HG02840 (cell line): Measurements from ENCODE around the gene KCNQ4.

ENCODE experiments used
- ATAC-seq: cut with Tn5 transposase; IDR thresholded peaks from one replicate; pipeline ENCODE4 v1.9.1; 2021; ENCODE audit warnings: mild to moderate bottlenecking, moderate library complexity, moderate number of reproducible peaks; ENCODE audit not compliant: unreplicated experiment, low FRiP score

KCNQ4 gene

DNA sequence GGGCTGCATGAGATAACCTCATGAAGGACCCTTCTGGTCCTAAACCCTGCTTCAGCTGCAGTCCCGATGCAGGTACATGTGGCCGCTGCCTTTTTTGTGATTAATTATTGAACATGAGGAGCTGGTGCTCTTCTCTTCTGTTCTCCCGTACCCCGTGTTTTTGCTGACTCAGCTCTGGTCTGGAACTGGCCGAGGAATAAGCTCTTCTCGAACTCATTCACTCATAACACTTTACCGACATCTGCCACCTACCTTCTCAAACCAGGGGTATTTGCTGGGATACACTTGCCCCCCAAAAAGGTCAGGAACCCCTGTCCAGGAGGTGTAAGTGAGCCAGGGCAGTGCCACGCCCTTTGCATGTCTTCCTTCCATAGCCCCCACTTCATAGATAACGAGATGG is 31.8 kb downstream of the KCNQ4 start:
- no peak for ATAC-seq

DNA sequence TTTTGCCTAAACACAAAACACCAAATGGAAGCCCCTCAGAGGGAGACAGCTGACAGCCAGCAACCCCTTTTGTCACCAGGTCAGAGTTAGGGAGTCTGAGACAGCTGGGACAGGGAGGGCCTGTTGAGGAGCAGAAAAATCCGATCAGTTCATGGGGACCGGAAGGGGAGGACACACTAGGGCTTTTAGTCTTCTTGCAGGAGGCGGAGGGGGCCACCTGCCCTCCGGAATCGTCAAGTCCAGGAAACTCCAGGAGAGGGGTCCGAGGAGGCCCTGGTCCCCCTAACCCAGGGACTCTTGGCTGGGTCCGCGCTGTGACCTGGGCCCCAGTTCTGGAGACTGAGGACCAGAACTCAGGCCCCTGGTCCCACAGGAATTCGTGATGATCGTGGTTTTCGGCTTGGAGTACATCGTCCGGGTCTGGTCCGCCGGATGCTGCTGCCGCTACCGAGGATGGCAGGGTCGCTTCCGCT is 34.2 kb downstream of the KCNQ4 start:
- no peak for ATAC-seq

DNA sequence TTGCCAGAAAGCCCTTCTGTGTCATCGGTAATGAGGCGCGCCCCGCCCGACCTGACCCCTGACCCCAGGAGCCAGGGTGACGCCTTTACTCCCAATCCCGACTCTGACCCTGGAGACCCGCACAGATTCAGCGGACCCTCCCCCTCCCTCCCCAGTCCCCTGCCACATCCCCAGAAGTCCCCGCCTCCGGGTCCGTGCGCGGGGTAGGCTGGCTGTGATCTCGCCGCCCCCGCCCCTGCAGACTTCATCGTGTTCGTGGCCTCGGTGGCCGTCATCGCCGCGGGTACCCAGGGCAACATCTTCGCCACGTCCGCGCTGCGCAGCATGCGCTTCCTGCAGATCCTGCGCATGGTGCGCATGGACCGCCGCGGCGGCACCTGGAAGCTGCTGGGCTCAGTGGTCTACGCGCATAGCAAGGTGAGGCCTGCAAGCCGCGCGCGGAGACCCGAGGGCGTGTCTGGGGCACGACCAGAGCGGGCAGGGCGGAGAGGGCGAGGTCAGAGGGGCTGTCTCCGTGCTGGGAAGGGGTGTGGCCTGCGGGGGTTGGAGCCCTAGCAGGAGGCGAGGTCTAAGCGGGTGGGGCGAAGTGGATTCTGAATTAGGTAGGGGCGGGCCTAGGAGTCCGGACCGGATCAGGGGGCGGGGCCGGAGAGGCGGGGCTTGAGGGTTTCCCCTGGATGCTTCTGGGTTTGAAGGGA is 34.8 kb downstream of the KCNQ4 start:
- ATAC-seq = no peak

DNA sequence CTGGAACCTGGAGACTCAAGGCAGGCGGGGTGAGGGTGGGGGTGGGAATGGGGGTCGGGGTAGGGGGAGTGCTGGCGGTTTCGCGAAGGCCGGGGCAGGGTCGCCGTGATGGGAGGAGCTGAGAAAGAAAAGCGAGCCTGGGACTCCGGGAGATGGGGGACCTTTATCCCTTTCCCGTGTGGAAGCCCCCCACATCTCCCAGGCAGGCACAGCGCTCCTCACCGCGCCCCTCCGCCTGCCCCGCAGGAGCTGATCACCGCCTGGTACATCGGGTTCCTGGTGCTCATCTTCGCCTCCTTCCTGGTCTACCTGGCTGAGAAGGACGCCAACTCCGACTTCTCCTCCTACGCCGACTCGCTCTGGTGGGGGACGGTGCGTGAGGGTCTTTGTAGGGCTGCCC is 35.5 kb downstream of the KCNQ4 start:
- ATAC-seq = no peak

DNA sequence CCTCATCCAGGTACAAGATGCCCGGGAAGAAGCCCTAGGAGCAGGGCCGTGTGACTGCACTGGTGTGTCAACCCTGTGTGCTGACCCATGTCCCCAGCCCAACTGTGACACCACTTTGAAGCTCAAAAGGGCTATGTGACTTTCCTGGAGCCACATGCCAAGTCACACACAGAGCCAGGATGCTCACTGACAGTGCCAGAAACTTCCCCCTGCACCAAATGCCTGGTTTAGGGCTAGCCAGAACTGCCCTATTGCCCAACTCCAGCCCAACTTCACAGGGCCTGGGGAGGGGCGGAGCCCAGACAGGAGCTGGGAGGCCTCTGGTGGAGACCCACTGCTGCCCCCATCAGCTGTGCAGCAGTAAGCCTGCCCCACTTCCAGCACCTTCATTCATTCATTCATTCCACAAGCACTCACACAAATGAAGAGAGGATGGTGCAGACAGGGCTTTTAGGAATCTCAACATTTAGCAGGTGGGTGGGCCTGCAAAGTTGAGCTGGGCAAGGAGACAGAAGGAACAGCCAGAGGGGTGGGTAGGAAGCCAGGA is 36.7 kb downstream of the KCNQ4 start:
- no peak for ATAC-seq

DNA sequence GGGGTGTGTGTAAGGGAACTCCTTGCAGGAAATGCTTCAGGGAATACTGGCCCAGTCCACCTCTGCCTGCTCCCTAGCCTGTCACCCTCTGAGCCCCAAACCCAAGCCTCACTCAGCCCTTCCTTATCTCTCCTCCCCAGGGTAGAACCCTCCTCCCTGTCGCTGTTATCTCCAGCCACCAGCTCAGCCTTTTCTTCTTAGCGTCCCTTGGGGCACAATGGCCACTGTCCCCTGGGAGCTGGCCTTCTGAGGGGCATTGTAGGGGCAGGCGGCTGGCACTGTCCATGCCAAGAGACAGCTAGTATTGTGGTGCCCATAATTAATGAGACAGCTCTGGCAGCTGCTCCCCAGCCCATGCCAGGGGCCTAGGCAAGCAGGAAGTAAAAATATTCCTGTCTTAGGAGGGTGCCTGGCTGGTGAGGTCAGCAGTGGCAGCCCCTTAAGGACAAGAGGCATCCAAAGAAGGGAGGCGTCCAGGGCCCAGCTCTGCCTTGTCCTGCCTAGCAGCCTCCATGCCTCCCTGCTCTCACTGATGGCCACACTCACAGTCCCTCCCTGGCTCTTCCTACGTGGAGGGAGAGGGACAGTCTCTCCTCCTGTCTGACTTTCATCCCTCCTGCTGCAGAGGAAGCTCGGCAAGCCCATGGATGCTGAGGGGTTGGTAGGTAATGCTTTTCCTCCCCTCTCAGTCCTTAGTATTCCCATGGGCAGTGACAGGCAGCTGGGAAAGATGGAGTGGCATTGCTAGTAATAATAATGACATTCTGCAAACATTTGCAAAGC is 37.5 kb downstream of the KCNQ4 start:
- no peak for ATAC-seq

DNA sequence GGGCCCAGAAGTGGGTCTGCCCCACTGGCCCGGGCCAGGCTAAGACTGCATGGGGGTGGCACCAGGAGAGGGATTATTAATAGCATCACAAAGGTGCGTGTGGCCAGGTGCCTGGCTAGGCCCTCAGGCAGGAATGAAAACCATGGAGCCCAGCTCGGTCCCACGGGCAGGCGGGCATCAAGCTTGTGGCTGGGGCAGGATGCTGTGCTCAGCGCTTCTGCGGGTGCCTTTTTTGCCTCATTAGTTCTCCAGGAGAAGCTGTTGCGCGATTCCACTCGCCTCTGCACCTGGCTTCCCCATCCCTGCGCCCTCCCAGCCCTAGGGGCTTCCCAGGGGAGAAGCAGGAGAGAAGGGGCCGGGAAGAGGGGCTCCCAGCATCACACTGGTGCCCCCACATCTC is 39.3 kb downstream of the KCNQ4 start:
- ATAC-seq = no peak

DNA sequence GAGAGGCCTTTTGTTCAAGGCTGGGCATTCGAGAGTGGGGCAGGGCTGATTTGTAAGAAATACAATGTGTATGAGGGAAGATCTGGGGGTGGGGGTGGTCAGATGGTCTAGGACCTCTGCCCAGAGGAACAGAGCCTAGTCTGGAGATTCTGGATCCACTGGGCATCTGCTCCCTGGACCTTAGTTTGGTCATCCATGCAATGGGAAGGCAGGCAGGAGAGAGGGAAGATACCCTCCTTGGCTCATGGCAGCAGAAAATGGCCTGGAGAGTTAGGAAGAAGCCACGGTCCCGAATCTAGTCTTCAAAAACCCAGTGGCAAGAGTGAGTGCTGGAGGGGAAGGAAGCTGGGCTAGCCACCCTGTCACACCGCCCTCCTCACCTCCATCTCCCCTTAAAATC is 39.8 kb downstream of the KCNQ4 start:
- no peak for ATAC-seq

DNA sequence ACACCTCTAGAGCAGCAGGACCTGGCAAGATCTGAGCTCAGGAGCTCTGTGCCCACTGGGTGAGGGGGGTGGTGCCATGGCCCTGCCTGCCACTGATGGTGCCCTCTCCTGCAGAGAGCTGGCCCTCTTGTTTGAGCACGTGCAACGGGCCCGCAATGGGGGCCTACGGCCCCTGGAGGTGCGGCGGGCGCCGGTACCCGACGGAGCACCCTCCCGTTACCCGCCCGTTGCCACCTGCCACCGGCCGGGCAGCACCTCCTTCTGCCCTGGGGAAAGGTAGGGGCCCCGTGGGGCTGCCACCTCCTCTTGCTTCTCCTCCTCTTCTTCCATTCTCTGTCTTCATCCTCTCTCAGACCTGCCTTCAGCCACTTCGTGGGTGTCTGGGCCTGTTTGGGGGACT is 40.4 kb downstream of the KCNQ4 start:
- ATAC-seq = no peak

DNA sequence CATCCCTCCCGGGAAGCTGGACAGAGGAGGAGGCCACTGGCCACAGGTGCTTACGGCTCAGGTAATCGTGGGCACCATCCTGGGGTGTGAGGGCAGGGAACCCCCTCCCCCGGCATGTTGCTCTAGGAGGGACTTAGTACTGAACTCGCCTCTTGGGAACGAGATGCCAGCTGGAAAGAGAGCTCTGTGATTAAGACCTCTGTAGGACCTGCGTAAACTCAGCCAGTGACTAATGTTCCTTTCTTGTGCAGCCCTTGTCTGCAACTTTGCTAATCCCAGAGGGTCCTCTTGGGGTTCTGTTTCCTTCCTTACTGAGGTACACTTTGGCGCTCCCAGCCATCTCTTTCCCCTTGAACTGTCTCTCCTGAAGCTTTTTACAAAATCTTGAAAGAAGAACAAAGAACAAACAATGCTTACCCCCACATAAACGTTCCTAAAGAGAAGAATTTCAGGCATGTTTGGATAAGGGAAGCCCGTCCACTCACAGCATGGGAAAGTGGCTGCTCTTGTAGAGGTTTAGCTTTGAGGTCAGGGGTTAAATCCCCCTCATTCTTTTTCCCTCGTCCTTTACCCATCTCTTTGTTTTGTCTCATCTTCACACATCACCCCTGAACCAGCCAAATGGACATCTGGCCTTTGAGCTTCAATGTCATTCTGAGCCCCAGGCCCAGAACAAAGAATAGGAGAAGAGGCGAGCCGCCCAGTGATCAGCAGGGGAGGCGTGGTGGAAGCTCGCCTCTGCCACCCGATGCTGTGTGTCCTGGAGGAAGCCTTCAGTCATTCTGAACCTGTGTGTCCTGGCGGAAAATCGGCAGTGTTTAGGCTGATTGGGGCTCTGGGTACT is 41.2 kb downstream of the KCNQ4 start:
- ATAC-seq = no peak

DNA sequence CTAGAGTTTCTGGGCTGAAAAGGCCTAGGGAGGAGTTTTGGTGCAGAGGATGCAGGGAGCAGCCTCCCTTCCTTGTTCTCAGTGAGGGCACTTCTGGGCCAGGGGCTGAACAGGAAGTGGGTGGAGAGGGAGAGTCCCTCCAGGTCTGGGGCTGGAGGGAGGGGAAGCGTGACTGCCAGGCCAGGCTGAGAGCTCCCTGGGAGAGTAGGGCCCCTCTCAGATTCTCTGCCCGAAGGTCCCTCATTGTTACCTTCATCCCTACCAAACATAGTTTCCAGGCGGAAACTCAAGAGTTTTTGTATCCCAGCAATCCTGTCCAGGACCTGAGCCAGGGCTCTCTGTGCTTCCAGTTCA is 41.8 kb downstream of the KCNQ4 start:
- ATAC-seq = no peak

DNA sequence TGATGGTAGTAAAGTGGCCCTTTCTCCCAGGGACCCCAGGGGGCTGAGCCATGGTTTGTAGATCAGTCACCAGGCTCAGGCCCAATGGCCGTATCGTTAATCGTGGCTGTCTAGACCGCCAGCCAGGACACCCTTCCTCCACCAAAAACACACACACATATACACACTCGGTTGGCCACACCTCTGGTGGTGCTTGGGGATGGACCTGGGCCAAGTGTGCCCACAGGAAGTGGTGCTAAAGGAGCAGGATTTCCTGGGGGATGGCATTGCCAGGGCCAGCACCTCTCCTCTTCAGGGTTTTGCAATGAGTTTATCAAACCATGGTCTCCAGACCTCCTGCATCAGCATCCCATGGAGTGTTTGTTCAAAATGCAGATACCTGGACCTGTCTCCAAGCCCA is 42.4 kb downstream of the KCNQ4 start:
- ATAC-seq = no peak

DNA sequence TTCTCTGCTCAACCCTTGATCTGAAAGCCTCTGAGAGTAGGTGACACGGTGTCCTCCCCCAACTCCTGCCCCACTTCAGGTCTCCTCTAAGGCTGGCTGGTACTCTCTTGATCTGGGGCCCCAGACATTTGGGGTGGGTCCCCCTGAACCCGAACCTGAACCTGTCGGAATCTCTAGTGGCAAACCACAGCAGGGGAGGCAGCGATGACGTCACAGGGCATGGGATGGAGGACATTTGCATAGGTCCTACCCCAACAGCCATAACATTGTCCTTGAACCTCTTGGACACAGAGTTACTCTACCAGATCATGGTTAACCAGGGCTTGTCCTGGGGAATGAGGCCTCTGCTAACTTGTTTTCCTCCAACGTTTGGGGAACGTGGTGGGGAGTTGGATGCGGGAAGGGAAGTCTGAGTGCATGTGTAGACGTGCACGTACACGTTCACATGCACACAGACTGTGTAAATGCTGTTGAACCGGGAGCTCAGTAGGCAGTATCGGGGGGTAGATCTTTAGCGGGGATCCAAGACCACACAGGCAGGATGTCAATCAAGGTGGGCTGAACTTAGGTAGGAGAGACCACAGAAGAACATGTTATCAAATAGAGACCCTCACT is 46.2 kb downstream of the KCNQ4 start:
- ATAC-seq = no peak

DNA sequence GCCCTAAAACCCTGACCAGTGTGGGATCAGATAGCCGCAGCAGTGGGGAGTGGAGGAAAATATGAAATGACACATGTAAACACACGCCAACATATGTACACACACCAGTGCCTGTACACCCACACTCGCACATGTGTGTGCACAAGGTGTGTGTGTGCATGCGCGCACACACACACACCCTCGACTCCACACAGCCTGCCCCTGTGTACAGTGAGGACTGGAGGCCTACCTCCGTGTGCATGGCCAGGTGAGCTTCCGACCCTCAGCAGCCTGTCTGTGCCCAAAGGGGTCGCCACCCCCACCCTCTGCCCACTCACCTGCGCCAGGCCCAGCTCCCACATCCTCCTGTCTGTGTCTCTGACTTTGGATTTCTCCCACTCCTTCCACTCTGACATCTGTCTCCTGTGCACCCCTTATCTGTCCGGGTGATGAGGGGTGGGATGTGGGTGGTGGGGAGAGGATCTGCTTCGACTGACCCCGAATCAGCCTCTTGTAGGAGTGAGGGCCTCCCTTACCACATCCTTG is 46.9 kb downstream of the KCNQ4 start:
- no peak for ATAC-seq

DNA sequence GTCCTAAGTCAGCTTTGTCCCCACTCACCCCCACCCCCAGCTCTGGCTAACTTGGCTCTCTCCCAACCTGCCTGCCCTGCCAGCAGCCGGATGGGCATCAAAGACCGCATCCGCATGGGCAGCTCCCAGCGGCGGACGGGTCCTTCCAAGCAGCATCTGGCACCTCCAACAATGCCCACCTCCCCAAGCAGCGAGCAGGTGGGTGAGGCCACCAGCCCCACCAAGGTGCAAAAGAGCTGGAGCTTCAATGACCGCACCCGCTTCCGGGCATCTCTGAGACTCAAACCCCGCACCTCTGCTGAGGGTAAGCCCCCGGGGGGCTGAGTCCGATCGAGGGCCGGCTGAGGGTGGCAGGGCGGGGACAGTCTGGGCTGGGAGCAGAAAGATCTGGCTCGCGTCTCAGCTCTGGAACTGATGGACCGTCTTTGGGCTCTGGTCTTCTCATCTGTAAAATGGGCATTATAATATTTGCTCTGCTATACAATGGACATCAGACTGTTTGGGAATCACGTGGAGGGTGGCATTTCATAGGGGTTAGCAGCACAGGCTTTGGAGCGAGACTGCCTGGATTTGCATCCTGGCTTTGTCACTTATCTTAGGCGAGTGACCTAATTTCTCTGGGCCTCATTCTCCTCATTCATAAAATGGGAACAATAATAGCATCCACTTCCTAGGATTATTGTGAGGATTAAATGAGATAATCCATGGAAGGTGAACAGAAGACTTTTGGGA is 47.6 kb downstream of the KCNQ4 start:
- ATAC-seq = no peak

DNA sequence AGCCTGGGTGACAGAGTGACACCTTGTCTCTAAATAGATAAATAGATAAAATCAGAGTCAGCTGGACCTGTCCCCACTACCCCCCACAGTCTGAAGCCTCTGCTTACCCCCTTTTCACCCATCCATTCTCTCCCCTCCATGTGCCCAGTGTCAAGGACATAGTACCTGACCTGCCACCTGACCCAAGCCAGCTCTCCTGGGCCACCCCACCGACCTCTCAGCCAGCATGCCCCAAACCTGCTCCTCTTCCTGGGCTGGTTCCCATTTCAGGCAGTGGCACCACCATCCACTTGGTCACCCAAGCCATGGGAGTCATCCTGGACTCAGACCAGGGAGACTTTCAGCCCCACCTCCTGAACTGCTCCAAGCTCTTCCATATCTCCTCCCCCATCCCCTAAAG is 50.4 kb downstream of the KCNQ4 start:
- no peak for ATAC-seq

DNA sequence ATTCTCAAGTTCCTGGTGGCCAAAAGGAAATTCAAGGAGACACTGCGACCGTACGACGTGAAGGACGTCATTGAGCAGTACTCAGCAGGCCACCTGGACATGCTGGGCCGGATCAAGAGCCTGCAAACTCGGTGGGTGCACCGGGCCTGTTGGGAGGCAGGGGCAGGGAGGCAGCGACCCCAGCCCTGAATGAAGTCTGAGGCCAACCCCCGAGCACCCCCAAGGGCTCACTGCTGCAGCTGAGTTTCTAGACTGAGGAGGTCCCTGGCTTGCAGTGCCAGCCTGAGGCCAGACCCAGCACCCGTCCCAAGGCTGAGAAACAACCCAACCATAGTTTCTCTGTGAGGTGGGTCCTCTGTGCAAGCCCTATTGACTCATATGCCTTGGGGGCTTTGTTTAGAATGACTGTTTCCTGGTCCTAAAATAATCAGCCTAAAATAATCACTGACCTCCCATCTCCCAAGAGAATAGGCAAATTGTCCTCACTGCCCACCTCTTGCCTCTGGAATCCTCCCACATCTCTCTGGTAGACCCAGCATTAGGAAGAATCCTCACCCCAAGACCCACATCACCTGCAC is 51.5 kb downstream of the KCNQ4 start:
- no peak for ATAC-seq

DNA sequence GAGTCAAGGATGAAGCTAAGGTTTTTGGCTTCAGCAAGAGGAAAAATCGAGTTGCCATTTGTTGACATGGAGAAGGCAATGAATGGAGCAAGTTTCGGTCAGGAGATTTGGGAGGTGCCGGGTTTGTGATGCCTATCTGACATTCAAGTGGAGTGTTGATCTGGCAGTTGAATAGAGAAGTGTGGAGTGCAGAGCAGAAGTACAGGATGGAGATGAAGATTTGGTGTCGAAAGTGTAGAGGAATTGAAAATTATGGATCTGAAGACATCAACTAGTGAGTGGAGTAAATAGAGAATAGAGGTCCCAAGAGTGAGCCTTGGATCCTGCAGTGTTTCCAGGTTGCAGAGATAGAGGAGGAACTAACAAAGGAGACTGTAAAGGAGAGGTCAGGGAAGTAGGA is 52.7 kb downstream of the KCNQ4 start:
- ATAC-seq = no peak

DNA sequence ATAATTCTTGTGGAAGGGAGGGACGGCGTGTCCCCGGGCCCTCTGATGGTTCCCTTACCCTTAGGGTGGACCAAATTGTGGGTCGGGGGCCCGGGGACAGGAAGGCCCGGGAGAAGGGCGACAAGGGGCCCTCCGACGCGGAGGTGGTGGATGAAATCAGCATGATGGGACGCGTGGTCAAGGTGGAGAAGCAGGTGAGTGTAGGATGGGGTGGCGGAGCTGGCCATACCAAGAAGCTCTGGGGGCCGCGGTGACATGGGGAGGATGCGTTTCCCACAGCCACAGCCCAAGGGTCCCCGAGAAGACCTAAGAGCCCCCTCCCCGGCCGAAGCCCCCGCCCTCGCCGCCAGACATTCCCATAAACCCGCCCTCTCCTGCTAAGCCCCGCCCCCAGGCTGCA is 54.0 kb downstream of the KCNQ4 start:
- no peak for ATAC-seq
